ENCODE results near the gene ADAM17.

Gene ADAM17

GRCh38 chr2:9547262-9547991, 8.2 kb downstream of the ADAM17 start:
- TF ChIP-seq GATA3 (IDR thresholded peaks at IDR 0.05; ENCODE audit: low read depth, low read length) = no peak
- TF ChIP-seq GATA2 (IDR thresholded peaks at IDR 0.05; ENCODE audit: low read depth, low read length) = no peak

DNA sequence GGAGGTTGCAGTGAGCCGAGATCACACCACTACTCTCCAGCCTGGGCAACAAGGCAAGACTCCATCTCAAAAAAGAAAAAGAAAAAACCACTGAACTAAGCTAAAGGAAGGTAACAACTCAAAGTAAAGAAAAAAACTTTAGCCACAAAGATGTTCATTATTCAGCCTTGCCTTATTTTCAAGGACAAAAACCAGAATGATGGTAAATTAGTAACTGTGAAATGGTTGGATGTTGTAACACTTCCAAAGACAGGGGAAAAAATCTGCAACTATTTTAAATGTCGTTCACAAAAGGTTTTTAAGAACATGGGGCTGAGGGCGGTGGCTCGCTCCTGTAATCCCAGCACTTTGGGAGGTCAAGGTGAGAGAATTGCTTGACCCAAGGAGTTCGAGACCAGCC, 10.1 kb downstream of the ADAM17 start:
- TF ChIP-seq GATA3 (IDR thresholded peaks at IDR 0.05; ENCODE audit: low read depth, low read length) (no peak), GATA2 (IDR thresholded peaks at IDR 0.05; ENCODE audit: low read depth, low read length) (no peak)

DNA sequence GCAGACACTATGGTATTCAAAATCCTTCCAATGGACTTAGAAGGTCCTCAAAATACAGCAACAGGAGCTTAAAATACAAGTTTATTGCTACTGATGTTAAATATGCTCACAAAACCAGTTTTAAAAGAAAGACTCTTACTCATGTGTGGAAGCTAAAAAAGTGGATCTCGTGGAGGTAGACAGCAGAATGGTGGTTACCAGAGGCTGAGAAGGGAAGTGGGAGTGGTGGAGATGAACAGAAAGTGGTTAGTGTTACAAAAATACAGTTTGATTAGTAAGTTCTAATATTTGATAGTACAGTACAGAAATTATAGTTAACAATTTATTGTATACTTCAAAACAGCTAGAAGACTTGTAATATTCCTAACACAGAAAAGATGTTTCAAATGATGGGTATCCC, 12.1 kb downstream of the ADAM17 start:
- no peak for TF ChIP-seq GATA3 (IDR thresholded peaks at IDR 0.05; ENCODE audit: low read depth, low read length)
- TF ChIP-seq GATA2 (IDR thresholded peaks at IDR 0.05; ENCODE audit: low read depth, low read length) = no peak

DNA sequence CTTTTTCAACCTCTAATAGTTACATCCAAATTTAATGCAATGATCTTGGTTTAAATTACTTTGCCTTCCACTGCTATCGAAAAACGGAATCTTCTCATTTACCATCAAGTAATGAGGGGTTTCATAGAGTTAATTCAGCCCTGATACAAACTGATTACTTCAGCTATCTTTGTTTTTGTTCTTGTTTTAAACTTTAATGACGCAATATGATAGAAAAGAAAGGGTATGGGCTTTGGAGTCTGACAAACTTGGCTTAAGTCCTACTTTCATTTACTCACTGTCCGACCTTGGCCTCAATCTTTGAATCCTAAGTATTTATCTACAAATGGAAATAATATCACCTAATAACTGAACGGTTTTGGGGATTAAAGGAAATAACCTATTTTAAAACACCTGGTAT, 16.1 kb downstream of the ADAM17 start:
- TF ChIP-seq GATA3 (IDR thresholded peaks at IDR 0.05; ENCODE audit: low read depth, low read length) (no peak), GATA2 (IDR thresholded peaks at IDR 0.05; ENCODE audit: low read depth, low read length) (no peak)

DNA sequence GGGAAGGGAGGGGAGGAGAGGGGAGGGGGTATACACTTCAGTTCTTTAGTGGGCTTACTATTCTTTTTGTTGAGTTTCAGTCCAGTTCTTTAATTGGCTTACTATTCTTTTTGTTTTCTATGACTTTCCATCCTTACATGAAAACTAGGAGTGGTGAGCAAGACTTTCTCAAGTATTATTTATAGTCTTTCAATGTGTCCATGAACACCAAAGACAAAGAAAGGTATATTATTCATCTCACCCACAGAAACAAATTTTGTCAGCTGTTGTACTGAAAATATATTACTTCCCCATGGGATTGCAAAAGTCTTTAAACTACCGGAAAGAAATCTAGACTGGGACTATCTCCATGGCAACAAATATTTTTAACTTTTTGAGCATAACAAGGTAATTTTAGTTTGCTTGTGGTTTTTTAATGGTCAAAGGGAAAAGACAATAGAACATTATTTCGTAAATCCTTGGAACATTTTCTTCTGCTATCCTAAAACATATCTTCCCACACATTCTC, 17.6 kb downstream of the ADAM17 start:
- no peak for TF ChIP-seq GATA3 (IDR thresholded peaks at IDR 0.05; ENCODE audit: low read depth, low read length)
- no peak for TF ChIP-seq GATA2 (IDR thresholded peaks at IDR 0.05; ENCODE audit: low read depth, low read length)

- TF ChIP-seq GATA2 (IDR thresholded peaks at IDR 0.05; ENCODE audit: low read depth, low read length) (no peak), GATA3 (IDR thresholded peaks at IDR 0.05; ENCODE audit: low read depth, low read length) (no peak)
Observed at GRCh38 chr2:9536504-9536903, 19.1 kb downstream of the ADAM17 start.

- TF ChIP-seq GATA2 (IDR thresholded peaks at IDR 0.05; ENCODE audit: low read depth, low read length) = no peak
- TF ChIP-seq GATA3 (IDR thresholded peaks at IDR 0.05; ENCODE audit: low read depth, low read length) = no peak
Observed at GRCh38 chr2:9535177-9535576, 20.5 kb downstream of the ADAM17 start.

GRCh38 chr2:9533663-9534062, 22.0 kb downstream of the ADAM17 start:
- TF ChIP-seq GATA2 (IDR thresholded peaks at IDR 0.05; ENCODE audit: low read depth, low read length) = no peak
- TF ChIP-seq GATA3 (IDR thresholded peaks at IDR 0.05; ENCODE audit: low read depth, low read length) = no peak

DNA sequence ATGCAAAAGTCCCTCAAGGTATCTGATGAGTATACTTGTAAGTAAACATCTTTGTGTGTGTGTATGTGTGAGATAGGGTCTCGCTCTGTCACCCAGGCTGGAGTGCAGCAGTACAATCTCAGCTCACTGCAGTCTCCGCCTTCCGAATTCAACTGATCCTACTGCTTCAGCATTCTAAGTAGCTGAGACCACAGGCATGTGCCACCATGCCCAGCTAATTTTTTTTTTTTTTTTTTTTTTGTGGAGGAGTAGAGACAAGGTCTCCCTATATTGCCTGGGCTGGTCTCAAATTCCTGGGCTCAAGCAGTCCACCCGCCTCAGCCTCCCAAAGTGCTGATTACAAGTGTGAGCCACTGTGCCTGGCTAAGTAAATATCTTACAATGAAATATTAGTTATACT, 23.2 kb downstream of the ADAM17 start:
- TF ChIP-seq GATA3 (IDR thresholded peaks at IDR 0.05; ENCODE audit: low read depth, low read length) (no peak), GATA2 (IDR thresholded peaks at IDR 0.05; ENCODE audit: low read depth, low read length) (no peak)

DNA sequence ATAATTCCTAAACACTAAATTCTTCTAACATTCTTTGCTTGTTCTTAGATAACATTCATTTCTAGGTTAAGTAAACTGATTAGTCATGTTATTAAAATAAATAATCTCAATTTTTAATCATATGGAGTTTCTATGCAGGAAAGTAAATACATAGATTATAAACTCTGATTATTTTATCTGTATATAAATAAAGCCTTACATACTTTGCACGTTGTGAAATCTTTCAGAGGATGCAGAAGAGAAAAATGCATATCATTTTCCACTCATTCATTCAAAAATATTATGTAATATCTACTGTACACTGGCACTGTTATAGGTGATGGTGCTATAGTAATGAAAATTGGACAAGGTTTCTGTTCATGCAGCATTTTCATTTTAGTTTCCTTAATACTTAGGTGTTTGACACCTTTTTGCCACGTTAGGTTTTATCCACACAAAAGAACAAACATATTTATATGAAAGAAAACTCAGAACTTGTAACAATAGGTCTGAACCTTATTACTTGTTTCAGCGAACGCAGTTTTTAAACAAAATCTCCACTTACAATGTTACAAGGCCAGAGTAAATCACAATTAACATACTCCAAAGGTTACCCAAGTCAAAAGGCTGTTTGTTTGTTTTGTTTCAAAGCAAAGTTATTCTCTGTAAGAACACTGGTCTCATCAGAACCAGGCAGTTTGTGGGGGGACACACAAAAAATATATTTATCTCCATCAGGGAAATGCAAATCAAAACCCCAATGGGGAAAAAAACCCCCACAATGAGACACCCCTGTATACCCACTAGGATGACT, 27.4 kb downstream of the ADAM17 start:
- TF ChIP-seq GATA2 (IDR thresholded peaks at IDR 0.05; ENCODE audit: low read depth, low read length) (no peak), GATA3 (IDR thresholded peaks at IDR 0.05; ENCODE audit: low read depth, low read length) (no peak)

- TF ChIP-seq GATA2 (IDR thresholded peaks at IDR 0.05; ENCODE audit: low read depth, low read length) (no peak), GATA3 (IDR thresholded peaks at IDR 0.05; ENCODE audit: low read depth, low read length) (no peak)
Observed at GRCh38 chr2:9525266-9525665, 30.4 kb downstream of the ADAM17 start.

DNA sequence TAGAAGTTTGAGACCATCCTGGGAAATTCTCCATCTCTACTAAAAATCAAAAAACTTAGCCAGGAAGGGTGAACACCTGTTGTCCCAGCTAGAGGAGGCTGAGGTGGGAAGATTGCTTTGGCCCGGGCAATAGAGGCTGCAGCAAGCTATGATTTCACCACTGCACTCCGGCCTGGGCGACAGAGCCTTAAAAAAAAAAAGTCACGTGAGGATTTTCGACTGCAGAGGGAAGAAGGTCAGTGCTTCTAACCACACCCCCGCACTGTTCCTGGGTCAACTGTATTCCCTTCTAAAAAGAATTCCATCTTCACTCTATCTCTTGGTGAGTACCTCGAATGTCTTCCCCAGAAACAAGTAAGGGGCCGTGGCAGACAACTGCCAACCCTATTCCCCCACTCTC, 31.3 kb downstream of the ADAM17 start:
- no peak for TF ChIP-seq GATA3 (IDR thresholded peaks at IDR 0.05; ENCODE audit: low read depth, low read length)
- no peak for TF ChIP-seq GATA2 (IDR thresholded peaks at IDR 0.05; ENCODE audit: low read depth, low read length)

DNA sequence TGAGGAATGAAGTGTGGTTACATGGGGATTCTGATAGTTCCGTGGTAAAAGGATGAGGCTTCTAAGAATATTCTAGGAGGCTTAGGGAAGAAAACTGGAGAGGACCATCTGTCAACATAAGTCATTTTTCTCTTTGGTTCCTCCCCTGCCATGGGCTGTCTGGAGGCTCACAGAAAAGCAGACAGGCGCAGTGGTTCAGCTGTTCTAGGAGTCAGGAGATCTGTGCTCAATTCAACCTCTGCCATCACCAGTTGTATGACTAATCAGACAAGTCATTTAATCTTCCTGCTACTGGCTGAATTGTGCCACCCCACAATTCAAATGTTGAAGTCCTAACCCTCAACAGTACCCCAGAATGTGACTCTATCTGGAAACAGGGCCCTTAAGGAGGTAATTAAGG, 36.4 kb downstream of the ADAM17 start:
- TF ChIP-seq GATA3 (IDR thresholded peaks at IDR 0.05; ENCODE audit: low read depth, low read length) (no peak), GATA2 (IDR thresholded peaks at IDR 0.05; ENCODE audit: low read depth, low read length) (no peak)

GRCh38 chr2:9518780-9519179, 36.9 kb downstream of the ADAM17 start:
- TF ChIP-seq GATA3 (IDR thresholded peaks at IDR 0.05; ENCODE audit: low read depth, low read length) = no peak
- no peak for TF ChIP-seq GATA2 (IDR thresholded peaks at IDR 0.05; ENCODE audit: low read depth, low read length)

DNA sequence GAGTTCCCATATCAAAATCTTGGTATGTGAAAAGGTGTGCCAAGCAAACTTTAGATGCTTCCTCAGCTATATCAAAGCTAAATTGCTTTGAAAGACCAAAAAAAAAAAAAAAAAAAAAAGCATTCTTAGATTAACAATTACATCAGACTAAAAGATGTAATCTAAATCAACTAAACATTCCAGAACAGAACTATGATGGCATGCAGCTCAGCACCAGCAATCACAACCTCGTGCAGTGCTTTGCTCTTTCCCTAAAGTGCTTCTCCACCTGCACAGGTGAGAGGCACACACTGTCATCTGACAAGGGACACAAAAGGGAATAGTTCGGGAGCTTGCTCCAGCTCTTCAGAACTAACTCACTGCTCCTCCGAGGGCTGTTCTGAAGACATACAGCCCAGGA, 37.5 kb downstream of the ADAM17 start:
- TF ChIP-seq GATA2 (IDR thresholded peaks at IDR 0.05; ENCODE audit: low read depth, low read length) (0 out of 2 replicates have a peak, but pooled peaks have one; percentile 14), GATA3 (IDR thresholded peaks at IDR 0.05; ENCODE audit: low read depth, low read length) (no peak)
